BJ (cell line): ENCODE results near the gene PIP5K1C. TPM values are rescaled to one million over a fixed set of nuclear protein-coding genes. Genes with fewer than 3 reads are reported as not detected.
A peak's percentile ranks its signal among the peaks of the same experiment; 100 is the strongest.

Source experiments
- CTCF ChIA-PET: fragments of 350-600 bp; formaldehyde crosslinking; extraction: SDS; loops from one replicate; lab custom pipeline; 2021; ENCODE audit warnings: antibody characterized with exemption, inconsistent platforms; lab: Yijun Ruan, JAX
- POLR2A ChIA-PET: fragments of 300-600 bp; sonication (Branson Sonifier 250); formaldehyde crosslinking; extraction: SDS; loops from one replicate; lab custom pipeline; 2021; ENCODE audit warnings: antibody characterized with exemption; lab: Charles Lee
- DNase-seq: peaks from one replicate; pipeline ENCODE4 v3.0.0-alpha.2; 2011; ENCODE audit warnings: low read depth
- H3K27me3 ChIP-seq: 2 replicates; pipeline ENCODE4 v1.6.0; 2011; ENCODE audit warnings: low read length; ENCODE audit not compliant: control insufficient read depth, insufficient read depth
- H3K36me3 ChIP-seq: 2 replicates; pipeline ENCODE4 v1.5.1; 2011; ENCODE audit warnings: low read length; ENCODE audit not compliant: control insufficient read depth, insufficient read depth
- H3K4me3 ChIP-seq: 2 replicates; pipeline ENCODE4 v1.5.1; 2011; ENCODE audit warnings: low read depth, mild to moderate bottlenecking, control low read depth, low read length
- CTCF ChIP-seq: IDR thresholded peaks from 2 replicates; pipeline ENCODE4 v1.5.1; 2011; ENCODE audit warnings: low read depth, mild to moderate bottlenecking, control low read depth, inconsistent platforms, low read length, moderate library complexity; ENCODE audit not compliant: insufficient read depth
- polyA plus RNA-seq: library from polyadenylated mRNA; depleted of rRNA; stranded (reverse); fragments of >200 nt; gene quantifications from 2 replicates; pipeline ENCODE4 v1.2.3, GENCODE V29; 2011

The PIP5K1C gene
- polyA plus RNA-seq, 1 experiment = 35.3 TPM

GRCh38 chr19:3695124-3695733 is 5.0 kb downstream of the PIP5K1C start:
- ChIA-PET CTCF (interaction anchor here (1.0 to 1.3 kb wide), 2 partner anchors 11 to 41 kb away, joined by 3 to 5 read pairs; no protein-coding TSS in a partner anchor), POLR2A (no interaction called here)
- Histone ChIP-seq H3K36me3 (peaks cover 10% of the 10 kb centered on the region; the same call in 1 of the 2 replicates), H3K27me3 (no peaks in the 10 kb centered on the region), H3K4me3 (no peak overlapping the region)
- no peak for TF ChIP-seq CTCF
- no peak for DNase-seq

DNA sequence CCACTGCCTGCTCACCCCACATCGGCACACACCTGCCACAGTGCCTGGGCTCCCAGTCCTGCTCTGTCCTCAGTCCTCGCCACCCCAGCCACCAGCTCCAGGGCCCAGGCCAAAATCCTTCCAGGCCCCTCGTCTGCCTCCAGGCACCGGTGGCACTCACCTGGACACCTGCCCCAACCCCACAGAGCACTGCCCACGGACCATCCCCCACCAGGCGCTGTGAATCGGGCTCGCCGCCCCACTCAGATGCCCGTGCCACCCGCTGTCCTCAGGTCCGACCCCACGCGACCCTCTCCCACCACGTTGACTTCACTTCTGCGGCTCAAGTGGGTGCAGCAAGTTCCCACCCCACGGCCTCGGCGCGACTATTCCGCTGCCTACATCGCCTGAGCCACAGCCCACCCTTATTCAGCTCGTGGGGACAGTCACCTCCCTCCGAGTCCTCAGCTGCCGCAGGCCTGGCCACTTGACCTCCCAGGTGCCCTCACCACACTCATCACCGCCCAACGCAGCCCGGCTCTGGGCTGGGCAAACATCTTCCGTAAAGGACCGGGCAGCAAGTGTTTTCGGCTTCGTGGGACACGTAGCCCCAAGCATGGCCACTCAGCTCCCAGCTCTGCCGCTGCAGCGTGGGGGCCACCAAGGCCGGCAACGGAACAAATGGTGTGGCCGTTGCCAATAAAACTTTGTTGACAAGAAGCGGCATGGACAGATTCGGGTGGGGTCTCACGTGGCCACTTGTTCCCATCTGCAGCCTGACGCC is 5.7 kb downstream of the PIP5K1C start:
- POLR2A ChIA-PET = no interaction called here
- Histone ChIP-seq H3K4me3 (no peak overlapping the region), H3K27me3 (no peaks in the 10 kb centered on the region), H3K36me3 (peaks cover 10% of the 10 kb centered on the region; the same call in 1 of the 2 replicates)
- no peak for TF ChIP-seq CTCF
- no peak for DNase-seq
- CTCF ChIA-PET = interaction anchor here (1.1 kb wide), 1 partner anchor 28 kb away, joined by 3 read pairs; no protein-coding TSS in a partner anchor

DNA sequence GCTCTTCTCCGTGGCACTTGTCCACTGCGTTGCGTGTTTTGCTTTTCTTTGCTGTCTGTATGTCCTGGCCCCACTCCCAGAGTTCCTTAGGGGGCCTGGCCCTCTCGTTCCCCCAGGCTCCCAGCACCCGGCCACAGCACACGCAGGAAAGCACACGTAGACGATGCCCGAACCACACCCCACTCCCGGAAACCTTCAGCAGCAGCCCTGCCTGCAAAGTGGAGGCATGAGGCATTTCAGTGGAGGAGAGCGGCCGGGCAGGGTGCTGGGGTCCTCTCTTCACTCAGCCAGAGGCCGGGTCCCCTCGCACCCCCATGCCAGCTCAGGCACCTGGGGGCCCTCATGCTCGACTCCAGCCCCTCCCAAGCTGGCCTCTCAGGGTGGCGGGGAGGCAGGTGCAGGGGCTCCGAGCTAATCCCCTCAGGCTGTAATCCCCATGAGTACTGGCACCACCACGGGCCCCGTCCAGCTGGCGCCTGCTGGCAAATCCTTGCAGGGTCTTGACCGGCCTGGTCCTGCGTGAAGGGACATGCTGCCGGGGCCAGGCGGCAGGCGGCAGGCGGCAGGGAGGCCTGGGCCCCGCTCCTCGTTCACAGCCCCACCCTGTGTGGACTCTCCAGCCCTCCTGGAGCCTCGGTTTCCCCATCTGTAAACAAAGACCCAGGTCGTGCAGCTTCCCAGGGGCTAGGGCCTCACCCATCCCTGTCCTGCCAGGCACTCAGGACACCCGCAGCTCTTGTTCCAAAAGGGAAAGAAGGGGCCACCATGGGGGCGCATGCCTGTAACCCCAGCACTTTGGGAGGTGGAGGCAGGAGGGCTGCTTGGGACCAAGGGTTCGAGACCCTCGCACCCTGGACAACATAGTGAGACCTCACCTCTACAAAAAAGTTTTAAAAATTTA is 7.0 kb downstream of the PIP5K1C start:
- ChIA-PET POLR2A (no interaction called here), CTCF (interaction anchor here (1.0 to 1.6 kb wide), 5 partner anchors 16 to 70 kb away, joined by 3 to 8 read pairs (median 4); no protein-coding TSS in a partner anchor)
- peaks cover 10% of the 10 kb centered on the region; the same call in 1 of the 2 replicates for H3K36me3 ChIP-seq
- no peaks in the 10 kb centered on the region for H3K27me3 ChIP-seq
- no peak overlapping the region for H3K4me3 ChIP-seq
- TF ChIP-seq CTCF = no peak
- DNase-seq = no peak

GRCh38 chr19:3692141-3693024 is 7.9 kb downstream of the PIP5K1C start:
- Histone ChIP-seq H3K4me3 (no peak overlapping the region), H3K27me3 (no peaks in the 10 kb centered on the region), H3K36me3 (peaks cover 9% of the 10 kb centered on the region; the same call in 1 of the 2 replicates)
- ChIA-PET CTCF (interaction anchor here (1.0 to 1.6 kb wide), 5 partner anchors 15 to 71 kb away, joined by 3 to 8 read pairs (median 4); no protein-coding TSS in a partner anchor), POLR2A (no interaction called here)
- TF ChIP-seq CTCF = peak; percentile 60
- DNase-seq = no peak
